Measurements from ENCODE around the gene GRIN2C. TPM values are rescaled to one million over a fixed set of nuclear protein-coding genes. Genes with fewer than 3 reads are reported as not detected.

Gene GRIN2C
- total RNA-seq, 1 experiment from 2014 or later = 0.44 TPM

- H3K27ac Mint-ChIP-seq = no peak overlapping the region
- no peak overlapping the region for H3K23ac ChIP-seq (ENCODE audit: insufficient read length, low read depth, low read length)
- no peaks in the 10 kb centered on the region for H3K9me3 ChIP-seq (ENCODE audit: control insufficient read depth, low read depth, low read length)
- H3K9ac ChIP-seq (ENCODE audit: extremely low read depth, insufficient read length, low read length) = no peak overlapping the region
- H2BK20ac ChIP-seq (ENCODE audit: low read depth, low read length, poor library complexity, severe bottlenecking) = no peak overlapping the region
- TF ChIP-seq CTCF (conservative IDR thresholded peaks at IDR 0.05) = no peak; the same call in 2 of the 3 replicates
- no peak overlapping the region for H2AK5ac ChIP-seq (ENCODE audit: insufficient read length, low read length)
- no peaks in the 10 kb centered on the region for H3K79me1 ChIP-seq (ENCODE audit: insufficient read depth, low read depth, low read length, poor library complexity, severe bottlenecking)
- H3K27me3 Mint-ChIP-seq (ENCODE audit: low read depth) = peaks cover 88% of the 10 kb centered on the region
- no peak overlapping the region for H3K56ac ChIP-seq (ENCODE audit: insufficient read length, low read depth, low read length)
- no peaks in the 10 kb centered on the region for H3K79me2 ChIP-seq (ENCODE audit: insufficient read depth, low read length)
- no peaks in the 10 kb centered on the region for H3K9me3 Mint-ChIP-seq
- no peak for DNase-seq
- H3K23me2 ChIP-seq (ENCODE audit: insufficient read length, low read depth, low read length, poor library complexity, severe bottlenecking) = peaks cover 8% of the 10 kb centered on the region
- no peak overlapping the region for H2BK120ac ChIP-seq (ENCODE audit: low read depth, low read length, poor library complexity, severe bottlenecking)
- H3K18ac ChIP-seq (ENCODE audit: insufficient read length, low read depth, low read length) = no peak overlapping the region
- peaks cover 27% of the 10 kb centered on the region; the same call in 1 of the 2 replicates for H3K27me3 ChIP-seq (ENCODE audit: insufficient read depth, low read length)
- H3T11ph ChIP-seq (ENCODE audit: low read length) = no peak overlapping the region
- no CpG with 5 or more reads among the region's 20 CpGs for WGBS (ENCODE audit: extremely low coverage, insufficient read length, low lambda C conversion rate)
- H4K20me1 ChIP-seq (ENCODE audit: control insufficient read depth, insufficient read depth, insufficient read length) = no peaks in the 10 kb centered on the region
- no peak overlapping the region for H2BK5ac ChIP-seq (ENCODE audit: insufficient read length, low read length)
- no peak overlapping the region for H2BK15ac ChIP-seq (ENCODE audit: low read depth, low read length)
- H3K4me1 ChIP-seq (ENCODE audit: insufficient read depth, low read length) = no peaks in the 10 kb centered on the region
- no peak overlapping the region for H3K27ac ChIP-seq (ENCODE audit: insufficient read length, low read depth, low read length)
- H3K36me3 Mint-ChIP-seq (ENCODE audit: insufficient read depth in 1 of 3, low read depth in 3 of 3) = no peaks in the 10 kb centered on the region
- H3K4ac ChIP-seq (ENCODE audit: low read depth, low read length) = no peak overlapping the region
- H3K4me3 Mint-ChIP-seq = peak overlapping the region in 1 of 2 experiments; percentile 60; a peak in 2 of 5 replicates
- no peak overlapping the region for H4K8ac ChIP-seq (replicated peaks; ENCODE audit: insufficient read length, low read depth, low read length)
- H2AFZ ChIP-seq (ENCODE audit: low read length) = no peak overlapping the region
- peaks cover 9 to 19% of the 10 kb centered on the region in 2 experiments for H3K4me1 Mint-ChIP-seq
- no peak overlapping the region for H4K5ac ChIP-seq (ENCODE audit: insufficient read length, low read depth, low read length)
- no peak overlapping the region for H2BK12ac ChIP-seq (ENCODE audit: insufficient read length, low read depth, low read length)
- no peak overlapping the region for H4K91ac ChIP-seq (ENCODE audit: insufficient read length, low read depth, low read length)
- no peak overlapping the region; the same call in 1 of the 2 replicates for H3K14ac ChIP-seq (ENCODE audit: insufficient read depth, low read length)
- H3K4me2 ChIP-seq (ENCODE audit: insufficient read depth, insufficient read length, low read length) = no peak overlapping the region
These were observed 32.5 kb upstream of the GRIN2C start for GRCh38 chr17:74892013-74892841.

Data from H9 (cell line).